ENCODE results near the gene ALOX12. TPM values are rescaled to one million over a fixed set of nuclear protein-coding genes. Genes with fewer than 3 reads are reported as not detected.
"Not testable (repeated sequence)": the region's sequence is repeated elsewhere in the genome, so short reads cannot be mapped to it uniquely, and the experiment has no call there.

Gene ALOX12
- total RNA-seq, 1 donor from 2014 or later = not detected

- intact Hi-C loops (cut with micrococcal nuclease) = no loop called here
Measured at GRCh38 chr17:7043182-7043496, 47.3 kb downstream of the ALOX12 start.

- intact Hi-C loops (cut with micrococcal nuclease) = no loop called here
Measured at GRCh38 chr17:7043497-7044198, 47.8 kb downstream of the ALOX12 start, which contains the start of gene SLC16A11. TSS of gene SLC16A11 (minus strand) at chr17:7044092. CDS start at chr17:7043513, 579 bp downstream.

- intact Hi-C loops (cut with micrococcal nuclease) = loop anchor here (1.0 to 2.0 kb wide), 3 partner anchors 91 to 251 kb away; no protein-coding TSS in a partner anchor
Measured at GRCh38 chr17:7045492-7046126, 49.8 kb downstream of the ALOX12 start.

- intact Hi-C loops (cut with micrococcal nuclease) = loop anchor here (1.0 to 2.0 kb wide), 2 partner anchors 131 to 250 kb away; no protein-coding TSS in a partner anchor
Measured at GRCh38 chr17:7046127-7046724, 50.4 kb downstream of the ALOX12 start.

GRCh38 chr17:7046725-7047397 lies 51.0 kb downstream of the ALOX12 start:
- intact Hi-C loops (cut with micrococcal nuclease) = loop anchor here (1.0 to 2.0 kb wide), 2 partner anchors 130 to 249 kb away; no protein-coding TSS in a partner anchor

- intact Hi-C loops (cut with micrococcal nuclease) = loop anchor here (2.0 kb wide), 1 partner anchor 129 kb away; no protein-coding TSS in a partner anchor
Measured at GRCh38 chr17:7047566-7047965, 51.7 kb downstream of the ALOX12 start.

- intact Hi-C loops (cut with micrococcal nuclease) = no loop called here
Measured at GRCh38 chr17:7048968-7049367, 53.1 kb downstream of the ALOX12 start.

- intact Hi-C loops (cut with micrococcal nuclease) = not testable (repeated sequence)
Measured at GRCh38 chr17:7050583-7050982, 54.7 kb downstream of the ALOX12 start.

- intact Hi-C loops (cut with micrococcal nuclease) = no loop called here
Measured at GRCh38 chr17:7056386-7056785, 60.5 kb downstream of the ALOX12 start.

- intact Hi-C loops (cut with micrococcal nuclease) = no loop called here
Measured at GRCh38 chr17:7058831-7059447, 63.1 kb downstream of the ALOX12 start.

Other genes with a start within 250 kb of the ALOX12 start
- gene XAF1, start 240.0 kb upstream of the ALOX12 start, total RNA-seq = 199 and 213 TPM in 2 replicates
- gene FBXO39, start 219.8 kb upstream of the ALOX12 start, total RNA-seq = 1.6 TPM in 2 replicates
- gene TEKT1, start 164.3 kb upstream of the ALOX12 start, total RNA-seq = not detected in 2 replicates
- gene RNASEK, start 16.6 kb downstream of the ALOX12 start, total RNA-seq = 138 and 139 TPM in 2 replicates
- gene BCL6B, start 27.0 kb downstream of the ALOX12 start, total RNA-seq = 0.36 and 0.39 TPM in 2 replicates
- 19.5 and 19.9 TPM in 2 replicates for gene SLC16A13, start 40.0 kb downstream of the ALOX12 start, total RNA-seq
- 0.09 TPM in 2 replicates for gene SLC16A11, start 48.0 kb downstream of the ALOX12 start, total RNA-seq
- not detected in 2 replicates for gene CLEC10A, start 84.2 kb downstream of the ALOX12 start, total RNA-seq
- gene ASGR2, start 118.8 kb downstream of the ALOX12 start, total RNA-seq = not detected in 2 replicates
- 0.91 and 1.8 TPM in 2 replicates for gene ASGR1, start 183.3 kb downstream of the ALOX12 start, total RNA-seq
- gene DLG4, start 223.8 kb downstream of the ALOX12 start, total RNA-seq = 9.1 and 9.6 TPM in 2 replicates
- 340 and 346 TPM in 2 replicates for gene ACADVL, start 223.9 kb downstream of the ALOX12 start, total RNA-seq
- gene DVL2, start 238.5 kb downstream of the ALOX12 start, total RNA-seq = 46.4 and 51.1 TPM in 2 replicates
- 53.4 and 55.1 TPM in 2 replicates for gene PHF23, start 243.4 kb downstream of the ALOX12 start, total RNA-seq
- gene GABARAP, start 246.4 kb downstream of the ALOX12 start, total RNA-seq = 223 and 242 TPM in 2 replicates